HepG2 (cell line): ENCODE results near the gene PHF21B. TPM values are rescaled to one million over a fixed set of nuclear protein-coding genes. Genes with fewer than 3 reads are reported as not detected.

Experiments used
- AGO2 ChIP-seq: fragments of 200-400 bp; formaldehyde crosslinking; optimal IDR thresholded peaks from 2 replicates; pipeline ENCODE3; 2017; ENCODE audit warnings: mild to moderate bottlenecking, low read depth, low read length, moderate library complexity
- CCAR2 ChIP-seq: fragments of 200-400 bp; formaldehyde crosslinking; optimal IDR thresholded peaks from 2 replicates; pipeline ENCODE3; 2018; ENCODE audit warnings: low read depth, mild to moderate bottlenecking, low read length, moderate library complexity
- CEBPZ ChIP-seq: IDR thresholded peaks from 2 replicates; pipeline ENCODE4 v1.6.1; 2012; ENCODE audit warnings: low read length, improper control_type of control experiment
- FOXC1 ChIP-seq: sonication (generic); formaldehyde crosslinking; IDR thresholded peaks from 2 replicates; pipeline ENCODE4 v1.8.0; 2022; ENCODE audit warnings: mild to moderate bottlenecking, missing genetic modification reagents, borderline replicate concordance
- NCOA1 ChIP-seq: sonication (generic); formaldehyde crosslinking; IDR thresholded peaks from 2 replicates; pipeline ENCODE4 v1.9.0; 2021; ENCODE audit warnings: missing genetic modification reagents
- PATZ1 ChIP-seq: sonication (generic); formaldehyde crosslinking; IDR thresholded peaks from 2 replicates; pipeline ENCODE4 v1.4.0; 2020; ENCODE audit warnings: missing genetic modification reagents
- PITX1 ChIP-seq: sonication (generic); formaldehyde crosslinking; IDR thresholded peaks from 2 replicates; pipeline ENCODE4 v1.5.1; 2020; ENCODE audit warnings: mild to moderate bottlenecking, missing genetic modification reagents
- PRDM4 ChIP-seq: sonication (generic); formaldehyde crosslinking; IDR thresholded peaks from 2 replicates; pipeline ENCODE4 v1.9.0; 2021; ENCODE audit warnings: missing genetic modification reagents, borderline replicate concordance
- ZNF24 ChIP-seq: fragments of 450-650 bp; IDR thresholded peaks from 2 replicates; pipeline ENCODE4 v1.6.1; 2017; ENCODE audit warnings: antibody characterized with exemption, mild to moderate bottlenecking
- ZNF337 ChIP-seq: sonication (generic); formaldehyde crosslinking; IDR thresholded peaks from 2 replicates; pipeline ENCODE4 v1.5.1; 2020; ENCODE audit warnings: missing genetic modification reagents, low read depth, mild to moderate bottlenecking, borderline replicate concordance
- ZNF503 ChIP-seq: sonication (generic); formaldehyde crosslinking; IDR thresholded peaks from 2 replicates; pipeline ENCODE4 v1.4.0; 2020; ENCODE audit warnings: missing genetic modification reagents
- ZNF598 ChIP-seq: sonication (generic); formaldehyde crosslinking; IDR thresholded peaks from 2 replicates; pipeline ENCODE4 v1.5.1; 2020; ENCODE audit warnings: mild to moderate bottlenecking, missing genetic modification reagents, borderline replicate concordance
- ZNF768 ChIP-seq: sonication (generic); formaldehyde crosslinking; IDR thresholded peaks from 2 replicates; pipeline ENCODE4 v1.4.0; 2020; ENCODE audit warnings: missing genetic modification reagents
- ZNF770 ChIP-seq: sonication (generic); formaldehyde crosslinking; IDR thresholded peaks from 2 replicates; pipeline ENCODE4 v1.5.0; 2020; ENCODE audit warnings: mild to moderate bottlenecking, missing genetic modification reagents
- polyA plus RNA-seq, 8 experiments: library from polyadenylated mRNA; depleted of rRNA in 3 of 8; stranded (reverse) in 7 of 8; unstranded in 1 of 8; fragments of >200 nt; fragmentation: Illumina TruSeq in 4 of 8; extraction: Trizol in 4 of 8; gene quantifications; 2 replicates each; pipeline versions ENCODE4 v1.2.1 to v1.2.3, GENCODE V29; 2011 to 2016; ENCODE audit warnings: low read depth in 4 of 8, missing spikeins in 1 of 8, mixed read lengths in 1 of 8; ENCODE audit not compliant: insufficient read depth in 1 of 8
- total RNA-seq, 5 experiments: library from RNA; depleted of rRNA; stranded (reverse); fragments of >200 nt; fragmentation: Illumina TruSeq; extraction: Trizol; gene quantifications; 2 replicates each; pipeline ENCODE4 v1.2.3, GENCODE V29; 2016; ENCODE audit warnings: low read depth in 1 of 5

Gene PHF21B
- total and polyA plus RNA-seq, 2 of the 13 experiments (the other 11 are each of a cell fraction or from before 2014, with no cell fraction given) = not detected

GRCh38 chr22:44975427-44976262, 34.2 kb downstream of the PHF21B start (continued):
- TF ChIP-seq PRDM4 (no peak), ZNF337 (CRISPR knock-in tag) (no peak), FOXC1 (peak; percentile 65; the same call in 1 of the 2 replicates), ZNF768 (peak; percentile 68; the same call in 1 of the 2 replicates), AGO2 (no peak), NCOA1 (CRISPR knock-in tag) (no peak), ZNF503 (CRISPR knock-in tag) (peak; percentile 50; the same call in 1 of the 2 replicates), CEBPZ (no peak), ZNF598 (CRISPR knock-in tag) (peak; percentile 56; the same call in 1 of the 2 replicates), ZNF770 (CRISPR knock-in tag) (peak; percentile 25; the same call in 1 of the 2 replicates), PATZ1 (CRISPR knock-in tag) (peak; percentile 68), CCAR2 (no peak), PITX1 (CRISPR knock-in tag) (peak; percentile 46; the same call in 1 of the 2 replicates), ZNF24 (no peak)
